PC-9 (cell line): ENCODE results near the gene A4GNT.

Experiments
- EZH2 ChIP-seq: fragments of 200-600 bp; sonication (generic); IDR thresholded peaks from 2 replicates; pipeline ENCODE4 v1.8.0; 2017; ENCODE audit warnings: antibody characterized with exemption, low read depth
- TF ChIP-seq, protein P1 (sequence below): fragments of 200-600 bp; sonication (generic); conservative IDR thresholded peaks from 2 replicates; pipeline ENCODE4 v1.6.1; 2017; ENCODE audit warnings: mixed run types, antibody characterized with exemption, mild to moderate bottlenecking, moderate library complexity

DNA sequence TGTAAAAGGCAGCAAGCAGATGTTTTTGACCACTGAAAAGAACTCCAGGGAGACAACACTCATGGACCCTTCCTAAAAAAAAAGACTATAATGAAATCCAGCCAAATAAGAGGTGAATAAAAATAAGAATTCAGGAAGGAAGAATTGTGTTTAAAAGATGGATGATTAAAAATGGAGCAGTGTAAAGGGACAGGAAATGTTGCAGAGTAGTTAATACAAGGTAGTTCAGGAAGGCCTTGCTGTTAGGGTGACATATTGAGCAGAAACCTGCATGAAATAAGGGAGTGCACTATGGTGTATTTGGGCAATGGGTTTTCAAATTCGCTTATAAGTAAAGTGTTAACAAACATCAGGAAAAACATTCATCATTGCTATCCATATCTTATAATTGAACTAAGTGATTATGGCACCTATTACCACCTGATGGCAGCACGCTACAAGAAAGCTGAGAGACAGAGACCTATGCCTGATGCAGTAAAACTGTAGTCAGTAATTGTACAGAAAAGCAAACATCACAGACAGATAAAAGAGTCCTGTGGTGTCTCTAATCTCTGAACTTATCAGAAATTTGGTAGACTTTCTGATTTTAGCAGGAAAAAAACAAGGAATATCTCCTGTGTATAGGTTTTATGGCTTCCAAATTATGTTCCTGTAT lies 48.3 kb upstream of the A4GNT start:
- TF ChIP-seq, protein P1, sequence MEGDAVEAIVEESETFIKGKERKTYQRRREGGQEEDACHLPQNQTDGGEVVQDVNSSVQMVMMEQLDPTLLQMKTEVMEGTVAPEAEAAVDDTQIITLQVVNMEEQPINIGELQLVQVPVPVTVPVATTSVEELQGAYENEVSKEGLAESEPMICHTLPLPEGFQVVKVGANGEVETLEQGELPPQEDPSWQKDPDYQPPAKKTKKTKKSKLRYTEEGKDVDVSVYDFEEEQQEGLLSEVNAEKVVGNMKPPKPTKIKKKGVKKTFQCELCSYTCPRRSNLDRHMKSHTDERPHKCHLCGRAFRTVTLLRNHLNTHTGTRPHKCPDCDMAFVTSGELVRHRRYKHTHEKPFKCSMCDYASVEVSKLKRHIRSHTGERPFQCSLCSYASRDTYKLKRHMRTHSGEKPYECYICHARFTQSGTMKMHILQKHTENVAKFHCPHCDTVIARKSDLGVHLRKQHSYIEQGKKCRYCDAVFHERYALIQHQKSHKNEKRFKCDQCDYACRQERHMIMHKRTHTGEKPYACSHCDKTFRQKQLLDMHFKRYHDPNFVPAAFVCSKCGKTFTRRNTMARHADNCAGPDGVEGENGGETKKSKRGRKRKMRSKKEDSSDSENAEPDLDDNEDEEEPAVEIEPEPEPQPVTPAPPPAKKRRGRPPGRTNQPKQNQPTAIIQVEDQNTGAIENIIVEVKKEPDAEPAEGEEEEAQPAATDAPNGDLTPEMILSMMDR: peak; percentile 62
- no peak for TF ChIP-seq EZH2
